HG03558 (cell line): ENCODE data around the gene NAXD.
"Not testable (repeated sequence)": the region's sequence is repeated elsewhere in the genome, so short reads cannot be mapped to it uniquely, and the experiment has no call there.

Experiments
- ATAC-seq: cut with Tn5 transposase; IDR thresholded peaks from one replicate; pipeline ENCODE4 v1.9.1; 2021; ENCODE audit warnings: moderate number of reproducible peaks; ENCODE audit not compliant: unreplicated experiment; ENCODE audit errors: extremely low read depth

The NAXD gene

DNA sequence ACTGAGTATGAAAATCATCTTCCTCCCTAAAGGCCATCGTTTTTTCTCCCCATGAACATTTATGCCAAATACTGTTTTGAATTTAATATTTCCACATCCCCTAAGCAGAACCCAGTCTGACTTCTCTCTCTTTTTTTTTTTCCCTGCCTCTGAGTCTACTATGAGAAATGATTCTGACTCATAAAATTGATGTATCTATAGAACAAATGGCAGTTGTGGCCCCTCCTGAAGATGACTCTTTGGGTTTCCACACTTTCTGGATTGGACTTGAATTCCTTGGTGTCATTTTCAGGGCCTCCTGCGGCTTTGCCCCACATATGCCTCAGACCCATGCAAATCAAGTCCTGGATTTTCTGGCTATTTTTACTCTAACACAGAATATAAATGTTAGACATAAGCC, 22.7 kb upstream of the NAXD start:
- no peak for ATAC-seq

GRCh38 chr13:110593430-110594130, 21.8 kb upstream of the NAXD start:
- ATAC-seq: peak; percentile 79

DNA sequence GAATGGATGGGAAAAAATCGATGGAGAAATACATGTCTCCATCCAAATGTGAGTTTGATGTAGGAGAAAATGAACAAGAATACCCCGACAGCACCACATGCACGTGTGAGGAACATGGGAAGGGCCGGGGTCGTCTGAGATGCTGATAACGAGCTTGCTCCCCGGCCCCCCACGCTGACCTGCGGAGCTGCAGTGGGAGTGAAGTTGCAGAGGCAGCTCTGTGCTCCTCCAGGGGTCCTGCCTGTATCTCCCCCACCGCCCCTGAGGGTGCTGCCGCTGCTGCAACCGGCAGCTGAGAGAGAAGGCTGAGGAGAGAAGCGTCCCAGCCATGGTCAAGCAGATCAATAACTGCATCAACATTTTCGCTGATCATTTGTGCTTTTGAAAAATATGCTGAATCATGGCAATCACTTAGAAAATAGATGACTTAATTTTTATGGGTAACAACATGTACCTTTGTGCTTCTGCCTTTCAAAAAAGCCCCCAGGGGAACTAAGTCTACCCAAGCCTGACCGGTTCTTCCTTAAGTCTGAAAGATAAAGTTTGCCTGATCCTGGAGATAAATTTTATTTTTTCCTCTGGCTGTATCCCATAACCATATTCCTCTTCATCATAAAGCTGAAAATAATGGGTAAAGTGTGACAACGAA, 18.2 kb upstream of the NAXD start:
- ATAC-seq: no peak

- ATAC-seq: no peak
Observed at GRCh38 chr13:110600261-110600819, 15.0 kb upstream of the NAXD start.

DNA sequence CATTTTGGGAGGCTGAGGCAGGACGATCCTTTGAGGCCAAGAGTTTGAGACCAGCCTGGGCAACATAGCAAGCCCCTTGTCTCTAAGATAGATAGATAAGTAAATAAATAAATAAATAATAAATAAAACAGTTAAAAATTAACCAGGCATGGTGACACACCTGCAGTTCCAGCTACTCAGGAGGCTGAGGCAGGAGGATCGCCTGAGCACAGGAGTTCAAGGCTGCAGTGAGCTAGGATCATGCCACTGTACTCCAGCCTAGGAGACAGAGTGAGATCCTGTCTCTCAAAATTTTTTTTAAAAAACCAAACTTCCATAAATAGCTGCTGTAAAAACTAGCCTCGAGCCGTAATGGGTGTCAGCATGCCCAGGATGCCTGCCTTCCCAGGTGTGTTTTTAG, 14.4 kb upstream of the NAXD start:
- no peak for ATAC-seq

- ATAC-seq: no peak
Observed at GRCh38 chr13:110605132-110605531, 10.2 kb upstream of the NAXD start.

DNA sequence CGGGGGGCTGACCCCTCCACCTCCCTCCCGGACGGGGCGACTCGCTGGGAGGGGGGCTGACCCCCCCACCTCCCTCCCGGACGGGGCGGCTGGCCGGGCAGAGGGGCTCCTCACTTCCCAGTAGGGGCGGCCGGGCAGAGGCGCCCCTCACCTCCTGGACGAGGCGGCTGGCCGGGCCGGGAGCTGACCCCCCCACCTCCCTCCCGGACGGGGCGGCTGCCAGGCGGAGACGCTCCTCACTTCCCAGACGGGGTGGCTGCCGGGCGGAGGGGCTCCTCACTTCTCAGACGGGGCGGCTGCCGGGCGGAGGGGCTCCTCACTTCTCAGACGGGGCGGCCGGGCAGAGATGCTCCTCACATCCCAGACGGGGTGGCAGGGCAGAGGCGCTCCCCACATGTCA, 9.1 kb upstream of the NAXD start:
- ATAC-seq: not testable (repeated sequence)

DNA sequence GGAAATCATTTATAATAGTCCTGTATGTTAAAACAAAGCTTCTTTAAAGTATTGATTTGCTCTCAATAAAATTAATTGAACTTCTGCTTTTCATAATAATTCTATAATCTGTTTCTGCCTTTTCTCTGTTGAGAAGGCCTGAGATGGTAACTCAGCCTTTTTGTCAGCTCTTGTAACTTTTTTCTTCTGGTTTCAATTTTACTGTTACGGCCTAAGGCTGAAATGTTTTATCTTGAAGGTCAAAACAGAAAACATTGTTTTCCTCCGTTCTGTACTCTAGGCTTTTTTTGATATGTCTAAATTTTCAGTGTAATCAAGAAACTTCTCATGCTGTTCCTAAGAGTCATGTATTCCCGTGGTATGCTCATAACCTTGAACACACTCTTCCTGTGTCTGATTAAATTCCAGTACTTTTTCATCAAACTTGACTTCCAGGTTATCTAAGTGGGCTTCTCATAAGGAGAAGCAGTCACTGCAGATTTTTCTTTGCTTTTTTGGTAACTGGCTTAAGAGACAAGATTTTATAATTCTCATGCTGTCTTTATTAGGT, 7.6 kb upstream of the NAXD start:
- no peak for ATAC-seq

GRCh38 chr13:110610955-110611595, 4.3 kb upstream of the NAXD start:
- ATAC-seq: no peak

GRCh38 chr13:110615005-110615321, 382 bp upstream of the NAXD start:
- no peak for ATAC-seq

DNA sequence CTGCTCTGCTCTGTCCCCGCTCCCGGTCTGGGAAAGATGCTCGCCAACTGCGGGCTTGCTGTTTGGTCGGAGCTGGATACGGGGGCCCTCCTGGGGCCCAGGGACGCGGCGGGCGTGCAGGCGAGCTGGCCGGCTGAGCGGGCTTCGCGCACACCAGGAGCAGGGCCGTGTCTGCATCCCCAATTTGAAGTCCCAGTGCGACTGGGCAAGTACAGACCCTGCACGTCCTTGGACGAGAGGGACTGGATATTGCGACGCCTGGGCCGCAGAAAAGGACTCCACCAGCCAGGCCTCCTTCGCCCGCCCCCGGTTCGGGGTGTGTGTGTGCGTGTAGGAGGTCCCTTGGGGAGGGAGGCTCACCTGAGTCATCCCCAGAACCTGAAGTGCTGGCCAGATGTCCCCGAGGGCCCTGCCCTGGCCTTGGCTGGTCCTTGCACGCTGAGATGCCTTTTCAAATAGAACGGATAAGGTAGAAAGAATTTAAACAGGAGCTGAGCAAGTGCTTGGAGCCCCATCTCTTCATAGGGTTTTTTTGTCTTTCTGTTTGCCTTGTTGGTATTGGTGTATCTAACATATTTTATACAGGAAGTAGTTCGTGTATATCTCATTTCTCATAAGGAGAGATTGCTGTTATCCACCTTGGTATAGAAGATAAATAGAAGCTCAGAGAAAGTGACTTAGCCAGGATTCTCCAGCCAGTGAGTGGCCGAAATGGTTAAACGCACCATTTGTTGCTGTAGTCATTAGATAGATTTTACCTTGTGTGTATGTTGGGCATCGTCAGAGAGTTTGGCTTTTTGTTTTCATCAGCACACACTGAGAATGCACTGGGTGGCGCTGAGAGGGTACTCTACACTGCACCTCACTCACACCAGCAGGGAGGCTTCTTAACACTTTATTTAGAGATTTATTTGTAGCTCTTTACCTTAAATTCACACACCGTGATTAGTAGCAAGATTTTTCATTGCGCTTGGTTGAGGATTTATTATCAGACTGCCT, 1.1 kb downstream of the NAXD start:
- no peak for ATAC-seq

- ATAC-seq: no peak
Observed at GRCh38 chr13:110617321-110618072, 2.2 kb downstream of the NAXD start.

- no peak for ATAC-seq
Observed at GRCh38 chr13:110618167-110618566, 2.8 kb downstream of the NAXD start.

GRCh38 chr13:110618780-110619179, 3.4 kb downstream of the NAXD start:
- ATAC-seq: no peak

- ATAC-seq: no peak
Observed at GRCh38 chr13:110620596-110620995, 5.3 kb downstream of the NAXD start.

DNA sequence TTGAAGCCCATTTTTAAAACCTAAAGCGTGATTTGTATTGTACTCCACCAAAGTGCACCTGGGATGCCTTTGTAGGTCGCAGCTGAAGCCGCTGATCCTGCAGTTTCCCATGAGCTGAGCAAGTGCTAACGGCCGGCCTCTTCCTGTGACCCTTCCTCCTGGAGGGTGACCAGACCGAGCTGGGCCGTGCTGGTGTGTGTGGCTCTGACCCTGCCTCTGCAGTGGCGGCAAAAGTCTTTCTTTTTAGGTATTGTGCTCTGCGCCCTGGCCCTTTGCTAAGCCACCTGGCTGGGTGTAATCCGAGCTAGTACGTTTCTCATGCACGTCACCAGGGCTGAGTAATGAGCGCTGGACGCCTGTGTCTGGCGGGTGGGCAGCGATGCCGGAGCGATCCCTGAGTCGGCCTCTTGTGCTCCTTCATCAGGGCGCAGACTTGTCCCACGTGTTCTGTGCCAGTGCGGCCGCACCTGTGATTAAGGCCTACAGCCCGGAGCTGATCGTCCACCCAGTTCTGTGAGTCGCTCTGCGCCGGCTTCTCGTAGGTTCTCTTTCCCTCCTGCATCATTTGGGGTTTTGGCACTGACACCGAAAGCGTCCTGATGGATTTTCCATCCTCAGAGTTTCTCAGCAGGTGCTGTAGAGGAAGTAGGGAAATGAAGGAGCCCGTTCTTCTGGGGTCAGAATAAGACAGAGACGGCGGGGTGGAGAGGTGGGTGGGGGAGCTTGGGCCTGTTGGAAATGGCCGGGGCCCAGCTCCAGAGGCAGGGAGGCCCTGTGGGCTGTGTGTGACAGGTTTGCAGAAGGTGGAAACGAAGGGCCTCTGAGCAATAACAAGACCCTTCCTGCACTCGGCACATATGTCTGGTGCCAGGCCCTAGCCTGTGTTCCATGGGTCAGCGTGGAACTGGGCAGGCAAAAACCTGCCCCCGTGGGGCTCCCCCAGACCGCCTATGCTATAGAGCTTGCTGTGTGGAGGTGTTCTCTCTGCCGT, 9.7 kb downstream of the NAXD start:
- ATAC-seq: no peak

DNA sequence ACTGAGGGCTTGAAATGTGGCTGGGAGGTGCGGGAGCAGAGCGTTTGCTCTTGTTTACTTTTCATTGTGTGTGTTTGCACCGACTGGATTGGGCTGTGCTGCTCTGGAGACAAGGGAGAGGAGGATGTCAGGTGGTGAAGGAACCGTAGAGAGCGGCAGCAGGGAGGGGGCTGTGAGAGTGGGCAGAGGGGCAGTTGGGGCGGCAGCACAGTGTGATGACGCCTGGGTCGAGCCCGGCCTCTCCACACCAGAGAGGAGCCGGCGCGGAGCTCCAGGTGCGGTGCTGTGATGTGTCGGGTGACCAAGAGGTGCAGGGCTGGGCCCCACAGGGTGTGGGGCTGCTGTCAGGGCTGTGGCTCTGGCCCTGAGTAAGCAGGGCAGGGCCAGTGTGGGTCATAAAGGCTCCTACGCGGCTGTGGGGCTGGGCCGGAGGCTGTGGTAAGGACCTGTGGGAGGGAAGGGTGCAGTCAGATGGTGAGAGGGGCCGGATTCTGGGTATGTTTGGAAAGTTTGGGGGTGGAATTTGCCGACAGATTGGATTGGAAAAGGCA, 10.5 kb downstream of the NAXD start:
- ATAC-seq: no peak

GRCh38 chr13:110626521-110626920, 11.2 kb downstream of the NAXD start:
- ATAC-seq: no peak
